ENCODE data around the gene GNAO1.

Gene GNAO1

DNA sequence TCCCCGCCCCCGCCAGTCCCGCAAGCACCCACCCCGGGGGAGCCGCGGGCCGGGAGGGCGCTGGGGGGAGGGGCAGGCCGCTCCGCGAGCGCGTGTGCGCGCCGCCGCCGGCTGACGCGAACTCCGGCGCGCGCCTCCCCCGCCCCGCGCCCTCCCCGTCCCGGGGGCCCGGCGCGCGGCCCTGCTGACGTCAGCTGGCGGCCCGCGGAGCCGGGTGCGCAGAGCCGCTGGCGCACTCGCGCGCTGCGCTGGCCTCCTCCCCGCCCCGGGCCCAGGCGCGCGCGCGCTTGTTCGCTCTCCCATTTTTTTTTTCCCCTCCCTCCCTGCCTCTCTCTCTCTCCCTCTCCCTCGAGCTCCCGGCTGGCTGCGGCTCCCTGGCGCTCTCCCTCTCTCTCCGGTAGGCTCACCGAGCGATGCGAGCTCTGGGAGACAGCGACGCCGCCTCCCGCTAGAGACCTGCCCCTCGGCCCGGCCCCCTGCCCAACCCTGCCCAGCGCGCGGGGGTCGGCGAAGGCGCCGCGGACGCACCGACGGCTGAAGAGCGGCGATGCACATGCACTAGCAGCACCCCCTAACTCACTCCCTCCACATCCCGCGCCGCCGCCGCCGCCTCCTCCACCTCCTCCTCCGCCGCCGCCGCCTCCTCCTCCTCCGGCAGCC is at the start of gene GNAO1:
Gene GNAO1, plus strand, starts transcription at position 334 of the 660 bp plus-strand sequence. CDS start 747 bp downstream, outside the sequence.
- DNase-seq: peak; percentile 69

DNA sequence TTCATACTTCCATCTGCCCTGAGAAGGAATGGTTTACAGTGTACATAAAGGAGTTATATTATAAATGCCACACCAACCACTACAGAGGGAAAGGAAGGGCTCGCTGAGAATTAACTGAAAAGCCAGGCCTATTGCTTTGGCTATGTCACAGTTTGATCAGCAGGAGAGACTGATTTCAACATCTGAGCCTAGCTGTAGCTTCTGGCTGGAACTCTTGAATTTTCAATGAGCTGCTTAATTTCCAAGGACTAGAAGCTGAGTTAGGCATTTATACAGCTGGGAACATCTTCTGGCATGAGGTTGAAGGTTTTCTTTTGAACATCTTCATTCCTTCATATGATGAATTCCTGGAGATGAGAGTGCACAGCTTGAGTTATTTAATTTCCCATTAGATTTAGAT is 47.6 kb upstream of the GNAO1 start:
- DNase-seq: no peak

DNA sequence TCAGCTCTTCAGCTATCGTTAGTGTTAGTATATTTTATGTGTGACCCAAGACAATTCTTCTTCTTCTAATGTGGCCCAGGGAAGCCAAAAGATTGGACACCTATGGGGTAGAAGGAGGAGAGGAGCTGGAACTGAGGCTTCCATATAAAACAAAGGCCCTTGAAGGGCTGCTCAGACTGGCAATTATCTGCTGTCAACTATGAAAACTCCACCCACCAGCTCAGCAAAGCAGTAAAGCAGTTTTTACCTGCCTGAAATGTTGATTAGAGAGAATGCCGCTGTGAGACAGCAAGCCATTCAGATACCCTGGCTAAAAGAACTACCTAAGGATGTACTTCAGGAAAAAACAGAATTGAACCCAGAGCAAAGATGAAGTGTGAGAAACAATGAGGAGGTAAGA is 45.9 kb upstream of the GNAO1 start:
- DNase-seq: no peak

DNA sequence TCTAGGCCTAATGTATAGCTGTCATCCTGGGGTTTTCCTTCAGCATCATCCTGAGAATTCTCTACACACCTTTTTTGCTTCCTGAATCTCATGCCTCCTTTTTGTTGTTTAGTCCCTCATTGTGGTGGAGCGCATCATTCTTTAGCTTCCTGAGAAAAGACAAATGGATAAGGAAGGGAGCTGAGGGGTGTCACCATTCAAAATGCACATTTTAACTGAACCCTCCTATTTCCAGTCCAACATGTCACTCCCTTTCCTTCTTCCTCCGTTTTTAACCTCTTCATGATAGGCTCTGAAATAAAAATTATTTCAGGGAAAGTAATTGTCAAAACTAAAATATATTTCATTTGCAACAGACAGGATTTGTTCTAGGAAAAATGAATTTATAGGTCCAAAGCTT is 39.7 kb upstream of the GNAO1 start:
- no peak for DNase-seq

DNA sequence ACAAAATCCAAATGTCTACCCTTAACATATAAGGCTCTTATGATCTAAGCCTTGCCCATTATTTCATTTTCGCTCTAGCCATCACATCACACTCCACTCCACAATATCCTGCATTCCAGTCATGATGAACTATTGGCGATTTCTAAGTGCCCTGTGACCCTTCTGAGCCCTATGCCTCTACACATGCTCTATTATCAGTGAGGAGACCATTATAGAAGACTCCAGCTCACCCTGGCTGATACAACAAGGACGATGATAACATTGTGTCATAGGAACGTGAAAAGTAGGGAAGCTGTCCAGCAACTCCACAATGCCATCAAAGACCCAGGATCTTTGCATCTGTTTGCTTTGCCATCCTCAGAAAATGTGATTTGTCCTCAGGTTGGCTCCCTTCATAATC is 29.6 kb upstream of the GNAO1 start:
- DNase-seq: no peak

DNA sequence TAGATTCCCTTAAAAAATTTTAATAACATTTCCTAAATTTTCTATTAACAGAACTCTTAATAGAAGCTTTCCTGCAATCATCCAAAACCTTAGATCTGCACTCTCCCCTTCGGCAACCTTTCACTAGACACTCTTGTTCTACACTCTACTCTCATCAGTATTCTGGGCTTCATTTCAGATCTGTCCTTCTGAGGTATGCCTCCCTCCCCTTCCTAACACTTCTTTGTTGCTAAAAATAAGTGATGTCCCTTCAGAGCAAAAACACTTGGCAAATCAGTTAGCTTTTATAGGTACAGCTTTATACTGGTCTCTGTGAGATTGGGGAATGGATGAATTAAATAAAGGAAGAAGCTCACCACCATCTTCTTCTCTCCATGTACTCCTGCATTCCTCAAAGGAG is 28.2 kb upstream of the GNAO1 start:
- no peak for DNase-seq

DNA sequence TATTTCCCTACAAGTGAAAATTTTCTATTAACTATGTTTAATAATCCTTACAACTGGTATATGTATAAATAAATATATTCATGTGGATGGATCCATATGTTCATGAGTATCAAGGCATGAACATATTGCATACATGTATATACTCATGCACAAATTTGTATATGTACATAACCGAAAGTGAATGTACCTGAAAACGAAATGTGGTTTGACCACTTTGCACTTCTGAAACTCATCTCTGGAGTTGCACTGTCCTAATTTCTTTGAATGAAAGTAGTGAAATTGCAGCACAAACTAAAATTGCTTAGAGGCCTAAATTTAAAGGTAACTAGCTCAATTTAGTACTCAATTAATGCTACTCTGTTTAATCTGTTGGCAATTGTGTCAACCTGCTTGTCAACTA is 27.4 kb upstream of the GNAO1 start:
- DNase-seq: no peak

DNA sequence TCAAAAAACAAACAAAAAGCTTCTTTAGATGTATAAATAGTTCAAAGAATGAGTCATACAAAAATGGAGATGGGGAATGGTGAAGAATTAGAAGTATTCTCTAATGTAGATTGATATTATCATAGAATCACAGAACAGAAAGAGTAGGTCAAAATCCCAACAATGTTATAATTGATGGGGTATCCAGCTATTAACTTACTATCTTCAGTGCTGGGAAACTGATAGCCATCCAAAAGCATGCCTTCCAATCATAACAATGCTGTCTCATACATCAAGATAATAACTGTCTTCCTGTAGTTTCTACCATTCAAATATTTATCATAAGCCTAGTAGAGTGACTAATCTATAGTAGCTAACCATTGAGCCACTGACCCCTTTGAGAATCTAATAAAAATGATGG is 26.7 kb upstream of the GNAO1 start:
- DNase-seq: no peak

DNA sequence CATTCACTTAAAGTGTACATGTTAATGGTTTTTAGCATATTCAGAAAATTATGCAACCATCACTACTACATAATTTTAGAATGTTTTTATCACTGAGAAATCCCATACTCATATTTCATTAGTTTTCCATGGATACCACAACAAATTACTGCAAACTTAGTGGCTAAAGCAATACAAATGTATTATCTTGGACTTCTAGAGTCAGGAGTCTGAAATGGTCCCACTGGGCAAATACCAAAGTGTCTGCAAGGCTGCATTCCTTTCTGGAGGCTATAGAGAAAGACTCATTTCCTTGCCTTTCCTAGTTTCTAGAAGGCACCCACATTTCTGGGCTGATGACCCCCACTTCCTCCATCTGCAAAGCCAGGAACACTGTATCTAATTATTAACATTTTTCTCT is 16.9 kb upstream of the GNAO1 start:
- DNase-seq: no peak

DNA sequence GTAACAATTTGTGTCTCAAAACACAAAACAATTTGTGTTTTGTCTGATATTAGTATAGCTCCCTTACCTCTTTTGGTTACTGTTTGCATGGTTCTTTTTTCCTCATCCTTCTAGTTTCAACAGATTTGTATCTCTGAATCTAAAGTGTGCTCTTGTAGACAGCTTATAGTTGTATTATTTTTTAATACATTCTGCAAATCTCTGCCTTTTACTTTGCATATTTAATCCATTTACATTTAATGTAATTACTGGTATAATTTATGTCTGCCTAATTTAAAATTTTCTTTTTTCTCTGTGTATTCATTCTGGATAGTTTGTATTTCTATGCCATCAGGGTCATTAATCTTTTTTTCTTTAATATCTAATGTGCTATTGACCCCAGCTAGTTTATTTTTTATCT is 9.9 kb upstream of the GNAO1 start:
- no peak for DNase-seq

DNA sequence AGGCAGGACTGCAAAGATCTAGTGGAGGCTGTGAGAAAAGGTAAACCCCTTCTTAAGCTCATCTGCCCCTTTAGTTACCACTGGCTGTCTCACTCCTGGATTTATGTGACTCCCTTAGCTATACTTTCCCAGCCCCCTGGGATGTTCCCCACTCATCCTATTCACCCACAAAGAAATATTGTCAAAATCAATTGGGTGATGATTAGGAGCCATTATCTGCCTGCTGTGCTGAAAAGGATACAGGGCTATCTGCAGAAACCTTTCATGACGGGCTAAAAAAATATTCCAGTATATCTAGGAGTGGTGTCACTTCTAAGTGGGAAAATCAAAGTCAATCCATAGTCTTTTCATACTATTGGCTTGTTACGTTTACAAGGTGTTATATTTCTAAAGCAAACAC is 8.0 kb upstream of the GNAO1 start:
- DNase-seq: no peak

DNA sequence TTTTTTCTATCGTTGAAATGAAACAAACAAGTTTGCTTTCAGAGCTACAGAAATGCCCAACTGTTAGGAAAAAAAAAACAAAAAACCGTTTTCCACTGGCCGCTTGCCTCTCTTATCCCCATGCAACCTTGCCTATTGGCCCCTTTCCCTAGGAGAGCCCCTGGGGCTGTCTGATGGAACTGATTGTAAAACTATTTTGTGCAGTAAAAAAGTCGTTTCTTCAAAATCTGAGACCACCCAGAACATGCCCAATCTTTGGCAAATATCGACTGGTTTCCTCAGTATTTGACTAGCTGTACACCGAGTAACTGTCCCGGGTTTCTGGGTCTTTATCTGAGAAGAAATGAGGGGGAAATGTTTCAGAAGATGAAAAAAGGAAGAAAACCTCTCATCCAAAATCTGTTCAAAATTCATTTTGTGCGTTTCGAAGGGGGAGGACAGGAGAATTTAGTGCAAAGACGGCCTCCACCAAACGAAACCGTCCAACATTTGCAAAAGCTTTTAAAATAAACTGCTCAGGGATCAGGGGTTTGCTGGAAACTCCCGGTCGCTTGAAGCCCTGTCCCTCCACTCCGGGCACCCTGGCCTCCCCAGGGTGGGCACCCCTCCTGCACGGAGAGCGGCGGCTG is 1.1 kb upstream of the GNAO1 start:
- no peak for DNase-seq

DNA sequence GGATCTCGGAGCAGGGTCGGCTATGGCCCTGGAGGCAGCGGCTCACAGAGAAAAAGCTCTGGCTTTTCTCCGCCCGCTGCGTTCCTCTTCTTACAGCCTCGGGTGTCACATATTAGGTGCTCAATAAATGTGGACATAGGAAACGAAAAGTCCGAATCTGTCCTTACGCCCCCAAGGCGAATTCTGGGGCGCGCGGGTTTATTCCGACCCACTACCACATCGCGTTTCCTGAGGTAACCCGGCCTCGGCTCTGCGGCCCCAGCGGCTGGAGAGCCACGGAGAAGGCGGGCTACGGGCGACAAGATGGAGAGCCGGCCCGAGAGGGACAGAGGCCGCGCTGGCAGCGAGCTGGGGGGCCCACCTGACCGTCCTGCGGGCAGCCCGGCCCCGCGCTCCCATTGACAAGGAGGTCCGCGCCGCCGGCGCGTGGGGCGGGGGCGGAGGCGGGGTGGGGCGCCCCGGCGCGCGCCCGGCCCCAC is 573 bp upstream of the GNAO1 start:
- DNase-seq: no peak

DNA sequence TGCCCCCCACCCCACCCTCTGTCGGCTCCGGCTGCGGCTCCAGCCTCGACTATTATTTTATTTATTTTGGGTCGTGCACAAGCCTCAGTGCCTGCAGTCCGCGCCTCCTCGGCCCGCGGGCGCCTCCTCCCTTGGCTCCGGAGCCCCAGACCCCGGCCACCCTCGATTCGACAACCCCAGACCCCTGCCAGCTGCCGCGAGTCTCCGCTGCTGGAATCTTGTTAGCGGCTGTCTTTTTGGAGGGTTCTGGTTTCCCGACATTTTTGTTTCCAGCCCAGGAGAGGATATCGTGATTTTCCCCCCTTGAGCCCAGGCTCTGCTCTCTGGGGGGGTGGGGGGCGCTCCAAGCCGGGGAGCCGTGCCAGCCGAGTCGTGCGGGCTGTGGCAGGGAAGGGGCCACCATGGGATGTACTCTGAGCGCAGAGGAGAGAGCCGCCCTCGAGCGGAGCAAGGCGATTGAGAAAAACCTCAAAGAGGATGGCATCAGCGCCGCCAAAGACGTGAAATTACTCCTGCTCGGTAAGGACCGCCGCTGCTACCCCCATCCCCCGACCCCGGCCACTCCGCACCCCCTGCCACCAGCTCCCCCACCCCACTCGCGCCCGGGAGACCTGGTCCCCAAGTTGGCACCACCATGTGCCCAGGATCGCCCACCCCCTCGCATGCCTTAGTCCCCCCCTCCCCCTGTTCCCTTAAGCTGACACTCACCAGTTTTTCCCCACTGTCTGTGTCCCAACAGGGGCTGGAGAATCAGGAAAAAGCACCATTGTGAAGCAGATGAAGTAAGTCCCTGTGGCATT is 746 bp downstream of the GNAO1 start:
- DNase-seq: no peak

DNA sequence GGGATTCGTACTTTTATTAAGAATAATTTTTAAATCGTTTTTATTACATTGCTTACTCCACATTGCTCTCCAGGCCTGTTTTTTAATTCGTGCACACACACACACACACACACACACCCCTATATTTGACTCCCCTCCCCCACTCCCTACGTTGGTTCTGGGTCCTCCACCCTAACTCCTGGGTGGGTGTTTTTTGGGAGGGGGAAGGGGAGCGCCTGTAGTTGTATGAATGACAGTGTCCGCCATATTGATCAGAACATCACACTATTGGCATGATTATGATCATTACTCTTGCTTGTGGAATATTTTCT is 1.3 kb downstream of the GNAO1 start:
- no peak for DNase-seq

DNA sequence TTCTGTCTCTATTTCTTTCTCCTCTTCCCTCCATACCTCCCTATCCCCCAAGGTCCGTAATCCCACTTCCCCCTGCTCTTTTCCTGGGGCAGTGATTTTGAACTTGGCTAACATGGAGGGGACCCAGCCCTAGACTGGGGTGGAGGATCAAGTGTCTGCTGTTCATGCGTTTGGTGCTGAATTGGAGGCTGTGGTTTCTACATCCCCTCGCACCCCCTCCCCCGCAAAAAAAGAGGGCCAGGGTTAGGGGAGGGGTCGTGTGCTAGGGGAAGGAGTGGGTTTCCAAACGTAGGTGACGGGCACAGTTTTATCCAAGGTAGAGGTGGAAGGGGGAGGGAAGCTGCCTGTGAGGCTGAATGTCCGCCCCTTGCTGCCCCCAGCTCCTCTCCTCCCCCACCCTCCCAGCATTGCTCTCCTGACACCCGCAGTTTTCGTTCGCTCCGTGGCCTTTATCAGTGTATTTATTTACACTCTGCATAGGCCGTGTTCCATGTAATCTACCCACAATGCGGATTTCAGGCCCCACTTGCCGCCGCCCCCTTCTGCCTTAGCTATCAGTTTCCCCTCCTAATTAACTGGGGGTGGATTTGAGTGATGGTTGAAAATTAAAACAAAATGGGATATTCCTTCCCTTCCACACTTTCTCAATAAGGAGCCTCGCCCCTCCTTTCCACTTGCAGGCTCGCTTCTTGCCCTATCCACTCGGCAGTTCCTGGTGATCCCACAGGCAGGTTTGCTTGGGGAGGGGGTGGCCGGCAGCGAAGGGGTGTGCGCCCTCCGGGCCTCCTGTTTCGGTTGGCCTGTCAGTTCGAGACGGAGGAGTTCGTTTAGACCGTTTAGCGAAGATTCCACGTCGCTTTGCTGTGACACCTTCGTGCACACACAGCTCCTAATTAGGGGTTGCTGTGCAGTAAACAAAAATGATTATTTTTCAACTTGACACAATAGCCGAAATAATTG is 2.0 kb downstream of the GNAO1 start:
- no peak for DNase-seq

DNA sequence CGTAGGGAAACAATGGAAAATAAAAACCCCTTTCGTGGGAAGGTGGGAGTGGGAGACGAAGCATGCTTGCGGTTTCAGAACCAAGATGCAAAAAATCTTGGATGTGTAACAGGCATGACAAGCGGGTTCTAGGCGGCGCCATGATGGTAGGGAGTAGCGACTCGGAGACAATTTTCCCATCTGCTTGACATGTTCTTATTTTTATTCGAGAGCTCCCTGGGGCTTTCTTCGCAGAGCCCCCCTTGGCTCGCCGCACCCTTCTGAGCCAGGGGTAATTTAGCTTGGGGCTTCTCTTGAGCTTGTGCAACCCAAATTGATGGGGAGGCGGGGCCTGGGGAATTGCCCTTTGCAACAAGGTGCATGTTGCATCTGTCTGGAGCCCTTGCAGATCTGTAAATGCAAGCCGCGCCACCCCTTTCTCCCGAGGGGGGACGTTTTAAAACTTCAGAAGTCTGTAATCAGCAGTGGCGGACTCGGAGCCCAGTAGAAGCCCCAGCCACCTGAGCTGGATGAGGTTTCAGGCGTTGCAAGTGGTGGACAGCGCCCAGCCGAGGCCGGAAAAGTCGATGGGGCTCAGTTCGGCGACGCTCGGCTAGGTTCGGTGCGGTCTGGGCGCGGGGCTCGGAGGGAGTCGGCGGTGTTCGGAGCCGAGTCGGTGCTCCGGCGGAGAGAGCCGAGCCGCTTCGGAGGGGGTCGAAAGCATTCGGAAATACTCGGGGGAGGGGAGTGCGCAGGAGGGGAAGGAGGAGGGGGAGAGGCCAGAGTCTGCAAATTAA is 2.9 kb downstream of the GNAO1 start:
- peak; percentile 70 for DNase-seq

DNA sequence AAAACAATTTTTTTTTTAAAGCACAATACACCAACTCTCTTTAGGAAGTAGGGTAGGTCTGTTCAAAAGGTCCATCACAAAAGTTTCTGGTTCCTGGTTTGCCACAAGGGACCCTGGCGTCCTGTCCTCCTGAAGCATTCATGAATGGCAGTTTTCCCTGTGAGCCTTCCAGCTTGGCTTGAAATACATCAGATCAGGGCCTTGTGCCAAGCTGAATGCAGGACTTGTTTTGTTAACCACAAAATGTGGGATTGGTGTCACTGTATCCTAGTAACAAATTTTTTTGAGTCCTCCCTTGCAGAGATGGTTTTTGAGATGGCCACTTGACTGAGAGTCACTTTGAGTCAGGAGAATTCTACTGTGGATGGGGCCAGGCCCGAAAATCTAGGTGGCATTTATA is 3.9 kb downstream of the GNAO1 start:
- no peak for DNase-seq

DNA sequence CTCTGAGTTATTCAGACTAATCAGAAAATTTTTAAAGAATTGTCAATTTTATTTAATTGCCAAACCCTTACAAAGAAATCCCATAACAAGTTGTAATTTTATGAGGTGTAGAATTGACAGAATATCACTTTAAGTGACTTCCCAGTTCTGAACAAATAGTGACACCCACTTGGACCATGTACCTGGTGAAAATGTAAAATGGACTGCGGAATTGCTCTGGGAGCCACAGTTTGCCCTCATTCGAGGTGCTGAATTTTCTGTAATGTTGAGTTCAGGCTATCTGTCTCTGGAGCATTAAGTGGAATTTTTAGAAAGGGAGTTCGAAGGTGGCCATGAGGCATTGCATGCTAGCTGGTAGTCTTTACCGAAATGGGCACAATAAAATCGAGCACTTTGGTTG is 5.1 kb downstream of the GNAO1 start:
- DNase-seq: no peak

DNA sequence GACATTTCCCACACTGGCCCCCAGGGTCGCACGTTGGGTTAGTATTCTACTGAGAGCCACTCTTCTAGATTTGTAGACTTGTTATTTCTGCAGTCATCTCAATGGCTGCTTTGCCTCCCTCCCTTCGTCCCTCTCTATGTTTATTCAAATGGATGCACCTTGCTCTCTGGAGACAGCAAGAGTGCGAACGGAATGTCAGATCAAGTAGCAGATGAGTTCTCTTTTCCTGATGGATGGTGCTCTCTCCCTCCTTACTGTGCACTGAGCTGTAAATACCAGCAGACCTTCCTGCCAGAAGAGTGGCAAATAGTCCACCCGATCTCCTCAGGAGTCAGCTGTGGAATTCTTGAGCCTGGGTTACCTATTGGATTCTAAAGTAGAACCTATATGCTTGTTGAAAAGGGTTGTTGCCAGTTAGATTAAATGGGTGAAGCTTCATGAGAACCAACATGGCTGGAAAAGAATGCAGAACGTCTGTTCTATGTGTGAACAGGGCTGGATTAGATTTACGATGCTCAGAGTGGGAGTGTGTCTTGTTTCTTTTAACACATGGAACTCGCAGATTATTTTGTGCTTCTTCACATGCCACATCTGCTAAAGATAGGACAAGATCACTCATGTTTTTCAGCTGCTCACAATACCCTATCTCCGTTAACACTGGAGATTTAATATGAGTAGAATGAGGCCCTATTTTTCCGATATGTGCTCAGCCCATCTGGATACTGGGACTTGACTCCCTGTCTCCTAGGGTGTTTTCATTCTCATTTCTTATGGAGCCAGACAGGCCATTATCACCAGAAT is 6.1 kb downstream of the GNAO1 start:
- no peak for DNase-seq

DNA sequence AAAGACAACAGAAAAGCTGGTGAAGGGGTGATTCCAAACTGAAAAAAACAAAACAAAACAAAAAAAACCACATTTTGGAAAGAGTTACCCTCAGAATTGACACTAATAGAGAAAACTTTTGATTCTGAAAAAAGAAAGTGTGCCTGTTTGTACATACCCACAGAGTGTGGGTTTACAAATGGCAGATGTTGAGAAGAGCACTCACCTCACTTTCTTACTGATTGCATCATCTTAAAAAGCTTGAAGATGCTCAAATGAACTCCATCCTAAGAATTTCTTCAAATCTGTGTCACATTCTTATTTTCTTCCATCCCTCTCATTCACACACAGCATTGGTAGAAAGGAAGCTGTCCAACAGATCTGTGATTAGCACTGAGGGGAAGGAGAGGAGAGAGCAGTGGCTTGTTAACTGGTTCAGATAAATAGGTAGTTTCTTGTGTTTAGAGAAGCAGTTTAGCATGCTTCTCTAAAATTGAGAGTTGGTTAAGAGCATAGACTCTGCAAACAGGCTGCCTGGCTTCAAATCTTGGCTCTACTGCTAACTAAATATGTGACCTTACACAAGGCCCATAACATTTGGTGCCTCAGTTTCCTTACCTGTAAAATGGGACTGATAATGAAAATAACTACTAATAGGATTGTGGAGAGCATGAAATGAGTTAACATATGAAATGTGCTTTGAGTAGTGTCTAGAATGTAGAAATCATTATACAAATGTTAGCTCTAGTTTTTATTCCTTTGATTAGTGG is 6.9 kb downstream of the GNAO1 start:
- no peak for DNase-seq
